Uterus (tissue), 4 donors: ENCODE data around the gene MYO18B. TPM values are rescaled to one million over a fixed set of nuclear protein-coding genes. Genes with fewer than 3 reads are reported as not detected.

Experiments
- DNase-seq, 2 donors: peaks; one replicate each; pipeline ENCODE4 v3.0.0-alpha.2; 2019 to 2020
- H3K27ac ChIP-seq, 2 donors: fragments of 200-600 bp; sonication (generic); 1 replicate in 1 of 2; 2 replicates in 1 of 2; pipeline ENCODE4 v1.5.1; 2016 to 2018
- H3K27me3 ChIP-seq, 2 donors: fragments of 200-600 bp; sonication (generic); one replicate each; pipeline ENCODE4 v1.5.1; 2018 to 2019; ENCODE audit warnings: control low read depth in 1 of 2
- H3K36me3 ChIP-seq, 2 donors: fragments of 200-600 bp; sonication (generic); one replicate each; pipeline ENCODE4 v1.5.1; 2019; ENCODE audit warnings: control low read depth in 1 of 2
- H3K4me1 ChIP-seq, 2 donors: fragments of 200-600 bp; sonication (generic); one replicate each; pipeline ENCODE4 v1.5.1; 2018 to 2019; ENCODE audit warnings: control low read depth in 1 of 2
- H3K4me3 ChIP-seq, 2 donors: fragments of 200-600 bp; sonication (generic); 1 replicate in 1 of 2; 2 replicates in 1 of 2; pipeline ENCODE4 v1.5.1; 2018 to 2019; ENCODE audit warnings: mild to moderate bottlenecking in 1 of 2
- H3K9me3 ChIP-seq, 2 donors: fragments of 200-600 bp; sonication (generic); one replicate each; pipeline ENCODE4 v1.5.1; 2019; ENCODE audit warnings: control low read depth in 1 of 2
- POLR2A ChIP-seq, 2 donors: fragments of 450-650 bp; IDR thresholded peaks; one replicate each; pipeline ENCODE4 v1.6.1; 2016; ENCODE audit warnings: antibody characterized with exemption in 2 of 2, mild to moderate bottlenecking in 1 of 2, moderate library complexity in 1 of 2
- intact Hi-C: fragments of 100-400 bp; cut with DNase I; formaldehyde crosslinking; loops from one replicate; pipeline ENCODE4 v1.15.1; 2023; ENCODE audit warnings: low total_unique reads
- total RNA-seq, 4 donors: library from RNA; depleted of rRNA in 3 of 4; stranded (reverse); fragments of >200 nt in 3 of 4; gene quantifications; one replicate each; pipeline versions ENCODE4 v1.1.0 to v1.2.4, GENCODE V29; 2014 to 2023
- TF ChIP-seq, protein P1 (sequence below), 4 experiments: fragments of 200-600 bp in 2 of 4; fragments of 450-650 bp in 2 of 4; sonication (generic) in 2 of 4; IDR thresholded peaks; one replicate each; pipeline ENCODE4 v1.5.1; 2016 to 2019; ENCODE audit warnings: antibody characterized with exemption in 4 of 4, mild to moderate bottlenecking in 2 of 4, moderate library complexity in 1 of 4
- donor health status: DM: yes; HTN: yes; CAD: no.

Gene MYO18B
- total RNA-seq, 4 donors from 2014 or later, result 0.41 to 0.43 TPM; not detected in 2

DNA sequence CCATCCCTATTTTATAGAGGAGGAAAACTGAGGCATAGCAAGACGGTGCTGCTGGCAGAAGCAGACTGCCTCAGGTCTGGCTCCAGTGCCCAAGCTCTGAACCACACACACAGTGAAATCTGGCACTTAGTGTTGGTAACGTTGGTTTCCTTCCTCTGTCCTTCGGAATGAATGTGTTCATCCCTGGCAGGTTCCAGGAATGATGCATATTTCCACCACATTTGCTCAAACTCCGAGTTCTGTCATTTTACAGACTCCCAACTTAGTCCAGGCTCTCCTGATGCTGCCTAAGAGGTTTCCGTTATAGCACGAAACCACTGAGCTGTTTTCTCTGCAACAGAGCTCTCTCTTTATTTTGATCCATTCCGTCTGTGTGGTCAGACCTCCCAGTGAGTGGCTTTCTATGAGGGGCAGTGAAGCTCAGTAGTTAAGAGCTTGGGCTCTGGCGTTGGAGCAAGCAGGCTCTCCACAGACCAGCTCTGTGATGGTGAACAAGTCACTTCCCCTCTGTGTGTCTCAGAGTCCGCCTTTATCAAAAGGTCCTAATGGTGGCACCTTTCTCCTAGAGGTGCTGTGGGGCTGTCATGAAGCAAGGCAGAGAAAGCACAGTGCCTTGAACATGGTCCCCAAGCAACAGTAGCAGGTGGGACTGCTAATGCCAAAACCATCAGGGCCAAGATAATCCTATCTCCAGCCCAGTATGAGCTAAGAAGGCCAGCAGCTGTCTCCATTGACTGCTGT, 200.3 kb downstream of the MYO18B start:
- Histone ChIP-seq H3K4me3 (no peak overlapping the region), H3K27ac (no peak overlapping the region), H3K36me3 (no peaks in the 10 kb centered on the region), H3K9me3 (no peaks in the 10 kb centered on the region), H3K27me3 (no peaks in the 10 kb centered on the region), H3K4me1 (no peaks in the 10 kb centered on the region)
- intact Hi-C loops, result no loop called here
- TF ChIP-seq, protein P1, sequence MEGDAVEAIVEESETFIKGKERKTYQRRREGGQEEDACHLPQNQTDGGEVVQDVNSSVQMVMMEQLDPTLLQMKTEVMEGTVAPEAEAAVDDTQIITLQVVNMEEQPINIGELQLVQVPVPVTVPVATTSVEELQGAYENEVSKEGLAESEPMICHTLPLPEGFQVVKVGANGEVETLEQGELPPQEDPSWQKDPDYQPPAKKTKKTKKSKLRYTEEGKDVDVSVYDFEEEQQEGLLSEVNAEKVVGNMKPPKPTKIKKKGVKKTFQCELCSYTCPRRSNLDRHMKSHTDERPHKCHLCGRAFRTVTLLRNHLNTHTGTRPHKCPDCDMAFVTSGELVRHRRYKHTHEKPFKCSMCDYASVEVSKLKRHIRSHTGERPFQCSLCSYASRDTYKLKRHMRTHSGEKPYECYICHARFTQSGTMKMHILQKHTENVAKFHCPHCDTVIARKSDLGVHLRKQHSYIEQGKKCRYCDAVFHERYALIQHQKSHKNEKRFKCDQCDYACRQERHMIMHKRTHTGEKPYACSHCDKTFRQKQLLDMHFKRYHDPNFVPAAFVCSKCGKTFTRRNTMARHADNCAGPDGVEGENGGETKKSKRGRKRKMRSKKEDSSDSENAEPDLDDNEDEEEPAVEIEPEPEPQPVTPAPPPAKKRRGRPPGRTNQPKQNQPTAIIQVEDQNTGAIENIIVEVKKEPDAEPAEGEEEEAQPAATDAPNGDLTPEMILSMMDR (IDR thresholded peaks at IDR 0.05), result no peak
- DNase-seq, result no peak

DNA sequence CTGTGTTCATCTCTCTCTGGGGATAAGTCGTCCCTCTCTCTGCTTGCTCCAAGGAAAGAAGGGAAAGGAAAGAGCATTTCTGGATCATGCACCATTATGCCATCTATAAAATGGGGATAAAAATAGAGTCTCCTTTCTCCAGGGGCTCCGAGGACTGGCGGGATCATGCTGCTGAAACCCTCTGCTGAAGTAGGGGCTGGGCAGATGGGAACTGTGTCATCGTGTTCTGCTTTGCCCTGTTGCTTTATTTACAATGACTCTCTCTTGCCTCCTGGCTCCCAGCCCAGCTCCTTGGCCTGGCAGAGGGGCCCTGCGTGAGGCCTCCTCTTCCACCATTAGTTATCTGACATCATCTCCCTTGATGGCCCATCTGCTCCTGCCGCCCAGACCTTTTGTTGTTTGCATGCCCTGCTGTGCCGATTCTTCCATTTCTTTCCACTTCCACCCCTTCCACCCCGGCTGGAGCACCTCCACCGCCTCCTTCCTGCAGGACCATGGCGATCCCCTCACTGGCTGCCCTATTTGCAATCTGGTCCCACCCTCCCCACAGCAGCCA, 200.9 kb downstream of the MYO18B start:
- H3K36me3 ChIP-seq, result no peaks in the 10 kb centered on the region

GRCh38 chr22:25950111-25950510, 208.1 kb downstream of the MYO18B start:
- intact Hi-C loops, result no loop called here
- no peak overlapping the region for H3K27ac ChIP-seq
- H3K36me3 ChIP-seq, result no peaks in the 10 kb centered on the region
- no peak for TF ChIP-seq POLR2A (IDR thresholded peaks at IDR 0.05)
- TF ChIP-seq, protein P1 (IDR thresholded peaks at IDR 0.05), result no peak
- DNase-seq, result no peak
- H3K4me3 ChIP-seq, result no peak overlapping the region
- H3K27me3 ChIP-seq, result no peaks in the 10 kb centered on the region
- H3K4me1 ChIP-seq, result no peaks in the 10 kb centered on the region
- no peaks in the 10 kb centered on the region for H3K9me3 ChIP-seq

More for the DNA sequence above, 200.9 kb downstream of the MYO18B start:
- TF ChIP-seq, protein P1 (IDR thresholded peaks at IDR 0.05), result no peak
- no peak for TF ChIP-seq POLR2A (IDR thresholded peaks at IDR 0.05)
- Histone ChIP-seq H3K9me3 (no peaks in the 10 kb centered on the region), H3K4me3 (no peak overlapping the region), H3K4me1 (no peaks in the 10 kb centered on the region), H3K27me3 (no peaks in the 10 kb centered on the region), H3K27ac (no peak overlapping the region)
- no peak for DNase-seq
- intact Hi-C loops, result no loop called here

DNA sequence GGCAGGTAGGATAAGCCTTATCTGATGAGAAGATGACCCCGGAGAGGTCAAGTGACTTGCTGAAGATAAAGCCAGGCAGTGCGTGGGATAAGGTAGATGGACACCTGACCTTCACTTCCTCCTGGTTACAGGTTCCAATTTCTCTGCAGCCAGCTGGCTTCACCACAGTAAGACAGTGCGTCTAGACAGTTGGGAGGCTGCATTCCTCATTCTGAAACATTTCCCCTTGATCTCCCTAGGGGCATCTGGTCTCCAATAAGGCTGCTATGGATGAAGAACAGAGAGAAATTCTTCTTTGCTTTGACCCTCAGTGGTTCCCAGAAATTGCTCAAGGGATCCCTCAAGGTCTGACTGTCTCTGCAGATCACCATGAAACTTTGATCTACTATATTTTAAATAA, 211.3 kb downstream of the MYO18B start:
- TF ChIP-seq, protein P1 (IDR thresholded peaks at IDR 0.05), result no peak
- no peak for TF ChIP-seq POLR2A (IDR thresholded peaks at IDR 0.05)
- H3K27ac ChIP-seq, result no peak overlapping the region
- no peaks in the 10 kb centered on the region for H3K4me1 ChIP-seq
- no peaks in the 10 kb centered on the region for H3K36me3 ChIP-seq
- no peak for DNase-seq
- H3K4me3 ChIP-seq, result no peak overlapping the region
- intact Hi-C loops, result no loop called here
- H3K27me3 ChIP-seq, result no peaks in the 10 kb centered on the region
- no peaks in the 10 kb centered on the region for H3K9me3 ChIP-seq

- no peak for TF ChIP-seq POLR2A (IDR thresholded peaks at IDR 0.05)
- TF ChIP-seq, protein P1 (IDR thresholded peaks at IDR 0.05), result no peak
- Histone ChIP-seq H3K36me3 (no peaks in the 10 kb centered on the region), H3K27ac (no peak overlapping the region), H3K27me3 (no peaks in the 10 kb centered on the region), H3K4me3 (no peak overlapping the region), H3K4me1 (no peaks in the 10 kb centered on the region), H3K9me3 (no peaks in the 10 kb centered on the region)
- no peak for DNase-seq
- intact Hi-C loops, result no loop called here
Observed at GRCh38 chr22:25953919-25954318, 211.9 kb downstream of the MYO18B start.
